ENCODE data around the gene ZNF831.

ZNF831 gene

DNA sequence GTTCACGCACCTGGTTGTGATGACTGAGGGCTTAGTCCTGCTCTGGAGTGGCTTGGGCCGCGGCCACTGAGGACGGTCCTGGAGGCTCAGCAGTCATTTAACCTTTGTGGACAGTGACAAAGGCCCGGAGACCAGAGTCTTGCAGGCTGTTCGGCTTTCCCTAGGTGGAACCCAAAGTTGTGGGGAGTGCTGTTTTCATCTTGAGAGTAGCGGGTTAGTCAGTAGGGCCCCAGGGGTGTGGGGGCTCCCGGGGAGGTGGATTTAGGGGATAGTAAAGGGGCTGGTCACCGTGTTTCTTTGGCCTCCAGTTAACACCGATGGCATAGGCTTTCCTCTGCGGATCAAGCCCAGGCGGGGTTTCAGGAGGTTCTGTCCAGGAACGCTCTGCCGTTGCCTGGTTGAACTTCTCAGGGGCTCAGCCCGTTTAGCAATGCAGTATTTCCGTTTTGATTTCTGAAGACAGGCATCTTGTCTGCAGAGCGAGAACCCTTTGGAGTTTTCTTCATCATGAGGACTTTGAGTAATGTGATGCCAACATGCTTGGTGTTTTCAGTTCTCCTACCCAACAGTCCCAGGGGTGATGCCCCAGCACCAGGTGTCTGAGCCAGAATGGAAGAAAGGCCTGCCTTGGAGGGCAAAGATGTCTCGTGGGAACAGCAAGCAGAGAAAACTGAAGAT is 31.8 kb downstream of the ZNF831 start:
- Histone ChIP-seq H3K4me3 (ENCODE audit: low read length) (no peak overlapping the region), H3K4me1 (ENCODE audit: control insufficient read depth, insufficient read depth, low read length) (no peaks in the 10 kb centered on the region), H3K27me3 (ENCODE audit: control insufficient read depth, insufficient read depth, low read length) (no peaks in the 10 kb centered on the region), H3K27ac (ENCODE audit: low read depth, low read length) (no peak overlapping the region), H3K9ac (ENCODE audit: low read length) (no peak overlapping the region), H3K36me3 (ENCODE audit: control insufficient read depth, insufficient read depth, low read length) (no peaks in the 10 kb centered on the region)

DNA sequence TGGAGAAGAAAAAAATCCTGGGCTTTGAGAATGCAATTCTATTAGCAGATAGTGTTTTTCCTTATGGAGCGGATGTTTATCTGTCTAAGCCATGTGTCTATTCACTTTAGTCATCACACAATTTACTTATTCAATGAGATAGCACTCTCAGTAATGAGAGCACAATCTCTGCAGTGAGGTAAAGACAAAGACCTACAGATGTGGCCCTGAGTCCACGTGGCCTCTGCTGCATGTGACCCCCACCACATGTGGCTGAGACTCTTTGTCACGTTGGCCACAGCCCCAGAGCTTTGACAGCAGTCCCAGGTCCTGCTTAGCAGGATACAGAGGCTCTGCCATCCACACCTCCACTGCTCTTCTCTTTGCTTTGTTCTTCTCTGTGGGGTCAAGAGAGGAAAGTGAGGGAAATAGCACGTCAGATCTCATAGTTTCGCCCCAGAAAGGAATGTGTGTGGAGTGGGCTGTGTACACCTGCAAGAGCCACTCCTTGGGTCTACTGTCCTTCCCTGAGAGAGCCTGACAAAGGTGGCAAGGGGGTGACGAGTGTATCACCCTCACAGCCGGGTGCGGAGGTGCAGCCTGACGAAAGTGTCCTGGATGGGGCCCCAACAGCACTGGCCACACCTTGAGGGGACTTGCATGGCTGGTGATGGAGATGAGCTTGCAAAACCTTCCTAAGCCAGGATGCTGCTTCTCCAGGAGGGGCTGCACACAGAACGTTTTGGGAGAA is 40.7 kb downstream of the ZNF831 start:
- no peak overlapping the region for H3K9ac ChIP-seq (ENCODE audit: low read length)
- no peak overlapping the region for H3K27ac ChIP-seq (ENCODE audit: low read depth, low read length)
- H3K4me3 ChIP-seq (ENCODE audit: low read length): no peak overlapping the region
- no peaks in the 10 kb centered on the region for H3K36me3 ChIP-seq (ENCODE audit: control insufficient read depth, insufficient read depth, low read length)
- H3K4me1 ChIP-seq (ENCODE audit: control insufficient read depth, insufficient read depth, low read length): no peaks in the 10 kb centered on the region
- no peaks in the 10 kb centered on the region for H3K27me3 ChIP-seq (ENCODE audit: control insufficient read depth, insufficient read depth, low read length)

- Histone ChIP-seq H3K9ac (ENCODE audit: low read length) (no peak overlapping the region), H3K4me3 (ENCODE audit: low read length) (no peak overlapping the region), H3K36me3 (ENCODE audit: control insufficient read depth, insufficient read depth, low read length) (no peaks in the 10 kb centered on the region), H3K4me1 (ENCODE audit: control insufficient read depth, insufficient read depth, low read length) (no peaks in the 10 kb centered on the region), H3K27me3 (ENCODE audit: control insufficient read depth, insufficient read depth, low read length) (no peaks in the 10 kb centered on the region), H3K27ac (ENCODE audit: low read depth, low read length) (no peak overlapping the region)
Measured at GRCh38 chr20:59205044-59205443, 41.4 kb downstream of the ZNF831 start.

DNA sequence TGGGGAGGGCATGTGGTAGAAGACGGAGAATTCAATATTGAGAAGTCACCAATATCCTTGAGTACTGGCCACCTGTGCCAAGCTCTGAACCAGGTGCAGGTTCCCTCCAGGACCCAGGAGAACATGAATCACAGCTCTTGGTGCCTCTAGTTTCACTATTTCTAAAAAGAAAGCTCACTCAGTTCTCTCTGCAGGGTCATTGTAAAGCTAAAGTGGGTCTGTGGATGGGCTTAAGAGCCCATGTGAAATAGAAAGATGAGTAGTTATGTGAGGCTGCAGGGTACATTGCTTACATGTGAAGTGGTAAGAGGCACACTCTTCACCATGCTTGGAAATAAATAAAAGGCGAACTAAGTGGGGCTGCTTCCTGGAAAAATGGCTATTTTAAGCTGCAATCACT is 43.6 kb downstream of the ZNF831 start:
- Histone ChIP-seq H3K27ac (ENCODE audit: low read depth, low read length) (no peak overlapping the region), H3K27me3 (ENCODE audit: control insufficient read depth, insufficient read depth, low read length) (no peaks in the 10 kb centered on the region)

GRCh38 chr20:59207742-59208357 is 44.2 kb downstream of the ZNF831 start:
- no peak overlapping the region for H3K27ac ChIP-seq (ENCODE audit: low read depth, low read length)
- H3K4me3 ChIP-seq (ENCODE audit: low read length): no peak overlapping the region
- H3K36me3 ChIP-seq (ENCODE audit: control insufficient read depth, insufficient read depth, low read length): no peaks in the 10 kb centered on the region
- no peak overlapping the region for H3K9ac ChIP-seq (ENCODE audit: low read length)
- no peaks in the 10 kb centered on the region for H3K27me3 ChIP-seq (ENCODE audit: control insufficient read depth, insufficient read depth, low read length)
- H3K4me1 ChIP-seq (ENCODE audit: control insufficient read depth, insufficient read depth, low read length): no peaks in the 10 kb centered on the region

More for the DNA sequence above, 43.6 kb downstream of the ZNF831 start:
- no peaks in the 10 kb centered on the region for H3K4me1 ChIP-seq (ENCODE audit: control insufficient read depth, insufficient read depth, low read length)
- no peaks in the 10 kb centered on the region for H3K36me3 ChIP-seq (ENCODE audit: control insufficient read depth, insufficient read depth, low read length)
- H3K4me3 ChIP-seq (ENCODE audit: low read length): no peak overlapping the region
- no peak overlapping the region for H3K9ac ChIP-seq (ENCODE audit: low read length)

DNA sequence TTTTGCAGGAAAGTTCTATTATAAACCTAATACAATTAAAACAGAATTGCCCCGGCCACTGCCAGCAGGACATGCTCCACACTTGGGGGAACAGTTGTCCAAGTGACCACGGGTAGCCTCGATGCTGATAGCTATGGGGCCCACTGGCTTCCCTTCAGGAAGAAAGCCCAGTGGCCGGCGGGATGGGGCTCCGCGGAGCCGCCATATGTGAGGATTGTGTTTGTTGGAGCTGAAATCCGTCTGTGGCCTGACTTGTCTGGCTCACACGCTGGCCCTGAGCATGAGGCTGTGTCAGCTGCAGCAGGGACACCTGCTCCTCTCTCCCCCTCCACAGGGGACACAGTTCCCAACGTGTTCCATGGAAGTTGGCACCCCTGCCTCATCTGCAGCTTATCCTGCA is 46.6 kb downstream of the ZNF831 start:
- Histone ChIP-seq H3K27ac (ENCODE audit: low read depth, low read length) (no peak overlapping the region), H3K36me3 (ENCODE audit: control insufficient read depth, insufficient read depth, low read length) (no peaks in the 10 kb centered on the region), H3K4me1 (ENCODE audit: control insufficient read depth, insufficient read depth, low read length) (no peaks in the 10 kb centered on the region), H3K27me3 (ENCODE audit: control insufficient read depth, insufficient read depth, low read length) (no peaks in the 10 kb centered on the region), H3K4me3 (ENCODE audit: low read length) (no peak overlapping the region), H3K9ac (ENCODE audit: low read length) (no peak overlapping the region)

DNA sequence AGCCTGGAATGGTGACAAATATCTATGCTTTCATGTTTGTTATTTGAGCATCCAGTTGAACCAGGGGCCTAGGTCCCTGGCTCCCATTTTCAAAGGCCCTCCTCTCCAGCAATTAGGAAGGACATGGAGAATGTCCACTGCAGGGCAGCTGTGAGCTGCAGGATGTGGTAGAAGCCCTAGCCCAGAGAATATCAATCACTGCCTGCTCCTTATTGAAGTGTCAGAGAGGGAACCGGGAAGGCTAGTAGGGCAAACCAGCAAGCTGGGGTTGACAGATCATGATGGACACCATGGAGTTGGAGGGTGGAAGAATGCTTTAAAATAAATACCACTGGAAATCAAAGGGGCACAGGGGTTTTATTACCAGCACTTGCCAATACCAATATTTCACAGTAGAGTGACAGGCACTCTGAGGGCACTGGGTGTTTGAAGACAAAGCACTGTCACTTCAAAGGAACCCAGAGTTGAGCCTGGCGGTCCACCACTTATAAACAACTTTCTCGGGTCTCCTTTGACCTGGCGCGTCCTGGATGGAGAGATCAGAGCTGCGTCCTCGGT is 47.7 kb downstream of the ZNF831 start:
- H3K4me3 ChIP-seq (ENCODE audit: low read length): no peak overlapping the region
- H3K27ac ChIP-seq (ENCODE audit: low read depth, low read length): no peak overlapping the region
- no peaks in the 10 kb centered on the region for H3K27me3 ChIP-seq (ENCODE audit: control insufficient read depth, insufficient read depth, low read length)
- H3K36me3 ChIP-seq (ENCODE audit: control insufficient read depth, insufficient read depth, low read length): no peaks in the 10 kb centered on the region
- H3K9ac ChIP-seq (ENCODE audit: low read length): no peak overlapping the region
- H3K4me1 ChIP-seq (ENCODE audit: control insufficient read depth, insufficient read depth, low read length): no peaks in the 10 kb centered on the region

DNA sequence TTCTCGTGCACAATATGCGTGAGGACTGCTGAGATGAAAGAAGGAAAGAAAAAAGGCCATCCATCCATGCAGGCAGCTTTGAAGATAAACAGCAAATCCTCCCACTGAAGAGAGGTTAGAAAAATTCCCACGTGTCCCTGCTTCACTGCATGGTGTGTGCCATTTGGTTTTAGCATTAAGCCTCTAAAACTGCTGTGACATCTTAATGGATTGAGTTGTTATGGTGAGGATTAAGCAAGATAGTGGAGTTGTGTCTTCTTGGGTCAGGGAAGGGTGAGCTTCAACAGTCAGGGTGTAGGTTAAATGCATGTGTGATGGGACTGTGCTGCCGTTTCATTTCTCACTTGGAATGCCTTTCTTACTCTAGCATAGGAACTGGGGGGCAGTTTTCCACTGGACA is 50.5 kb downstream of the ZNF831 start:
- Histone ChIP-seq H3K27ac (ENCODE audit: low read depth, low read length) (no peak overlapping the region), H3K27me3 (ENCODE audit: control insufficient read depth, insufficient read depth, low read length) (no peaks in the 10 kb centered on the region), H3K9ac (ENCODE audit: low read length) (no peak overlapping the region), H3K4me1 (ENCODE audit: control insufficient read depth, insufficient read depth, low read length) (no peaks in the 10 kb centered on the region), H3K36me3 (ENCODE audit: control insufficient read depth, insufficient read depth, low read length) (no peaks in the 10 kb centered on the region), H3K4me3 (ENCODE audit: low read length) (no peak overlapping the region)

- H3K27ac ChIP-seq (ENCODE audit: low read depth, low read length): no peak overlapping the region
Measured at GRCh38 chr20:59214606-59215547, 51.3 kb downstream of the ZNF831 start.

DNA sequence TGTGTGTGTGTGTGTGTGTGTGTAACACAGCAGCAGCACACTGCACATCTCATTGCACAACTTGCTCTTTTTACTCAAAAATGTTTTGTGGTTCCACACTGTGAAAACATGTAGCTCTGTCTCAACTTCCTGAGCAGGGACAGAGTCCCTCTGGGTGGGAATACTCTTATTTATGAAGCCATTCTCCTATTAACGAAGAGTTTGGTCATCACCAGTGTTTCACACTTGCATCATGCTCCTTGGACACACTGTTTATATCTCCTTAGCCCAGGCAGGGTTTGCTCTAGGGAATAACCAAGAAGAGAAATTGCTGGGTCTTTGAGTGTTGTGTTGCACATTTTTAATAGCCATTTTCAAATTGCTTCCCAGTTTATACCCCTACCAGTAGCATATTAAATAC is 53.6 kb downstream of the ZNF831 start:
- no peak overlapping the region for H3K4me3 ChIP-seq (ENCODE audit: low read length)
- H3K4me1 ChIP-seq (ENCODE audit: control insufficient read depth, insufficient read depth, low read length): no peaks in the 10 kb centered on the region
- H3K36me3 ChIP-seq (ENCODE audit: control insufficient read depth, insufficient read depth, low read length): no peaks in the 10 kb centered on the region
- H3K27ac ChIP-seq (ENCODE audit: low read depth, low read length): no peak overlapping the region
- no peak overlapping the region for H3K9ac ChIP-seq (ENCODE audit: low read length)
- no peaks in the 10 kb centered on the region for H3K27me3 ChIP-seq (ENCODE audit: control insufficient read depth, insufficient read depth, low read length)

More at GRCh38 chr20:59214606-59215547, 51.3 kb downstream of the ZNF831 start:
- H3K36me3 ChIP-seq (ENCODE audit: control insufficient read depth, insufficient read depth, low read length): no peaks in the 10 kb centered on the region
- no peaks in the 10 kb centered on the region for H3K4me1 ChIP-seq (ENCODE audit: control insufficient read depth, insufficient read depth, low read length)
- no peak overlapping the region for H3K4me3 ChIP-seq (ENCODE audit: low read length)
- no peaks in the 10 kb centered on the region for H3K27me3 ChIP-seq (ENCODE audit: control insufficient read depth, insufficient read depth, low read length)
- no peak overlapping the region for H3K9ac ChIP-seq (ENCODE audit: low read length)

GRCh38 chr20:59217794-59218280 is 54.2 kb downstream of the ZNF831 start:
- Histone ChIP-seq H3K27me3 (ENCODE audit: control insufficient read depth, insufficient read depth, low read length) (no peaks in the 10 kb centered on the region), H3K36me3 (ENCODE audit: control insufficient read depth, insufficient read depth, low read length) (no peaks in the 10 kb centered on the region), H3K27ac (ENCODE audit: low read depth, low read length) (no peak overlapping the region), H3K9ac (ENCODE audit: low read length) (no peak overlapping the region), H3K4me1 (ENCODE audit: control insufficient read depth, insufficient read depth, low read length) (no peaks in the 10 kb centered on the region), H3K4me3 (ENCODE audit: low read length) (no peak overlapping the region)

DNA sequence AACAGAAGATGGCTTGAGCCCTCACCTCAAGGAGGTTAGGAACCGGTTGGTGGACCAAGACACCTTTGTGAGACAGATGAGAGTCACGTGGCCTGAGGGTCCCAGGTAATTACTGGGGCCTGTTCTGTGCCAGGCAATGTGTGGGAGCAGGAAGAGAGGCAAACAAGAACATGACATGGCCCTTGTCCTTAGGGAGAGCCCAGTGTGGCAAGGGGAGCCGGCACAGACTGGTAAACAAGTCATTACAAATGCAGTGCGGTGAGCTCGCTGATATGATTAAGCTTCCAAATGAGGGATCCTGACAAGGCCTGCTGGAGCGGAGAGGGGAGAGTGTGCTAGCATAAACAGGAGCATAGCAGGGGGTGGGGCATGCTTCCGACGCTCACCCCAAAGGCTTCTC is 55.6 kb downstream of the ZNF831 start:
- Histone ChIP-seq H3K4me3 (ENCODE audit: low read length) (no peak overlapping the region), H3K4me1 (ENCODE audit: control insufficient read depth, insufficient read depth, low read length) (no peaks in the 10 kb centered on the region), H3K36me3 (ENCODE audit: control insufficient read depth, insufficient read depth, low read length) (no peaks in the 10 kb centered on the region)

More for the DNA sequence above, 55.6 kb downstream of the ZNF831 start:
- Histone ChIP-seq H3K27ac (ENCODE audit: low read depth, low read length) (no peak overlapping the region), H3K9ac (ENCODE audit: low read length) (no peak overlapping the region), H3K27me3 (ENCODE audit: control insufficient read depth, insufficient read depth, low read length) (peaks cover 2% of the 10 kb centered on the region)

All from rectal smooth muscle tissue (tissue), 1 donor.